Neutrophil (primary cell): ENCODE results near the gene NXPE1.

ENCODE experiments used
- H3K27ac ChIP-seq: fragments of 200-600 bp; sonication (generic); 2 replicates; pipeline ENCODE4 v1.5.1; 2016; ENCODE audit warnings: mild to moderate bottlenecking, moderate library complexity
- H3K27me3 ChIP-seq: fragments of 200-600 bp; sonication (generic); 2 replicates; pipeline ENCODE4 v1.6.0; 2016; ENCODE audit warnings: mild to moderate bottlenecking
- H3K36me3 ChIP-seq: fragments of 200-600 bp; sonication (generic); 2 replicates; pipeline ENCODE4 v1.5.1; 2017
- H3K4me1 ChIP-seq, 2 experiments: fragments of 200-600 bp in 1 of 2; sonication (generic) in 1 of 2; 1 replicate in 1 of 2; 2 replicates in 1 of 2; pipeline versions ENCODE4 v1.5.1 to v1.6.1; 2013 to 2016; ENCODE audit warnings: low read depth in 1 of 2, low read length in 1 of 2, mild to moderate bottlenecking in 1 of 2, moderate library complexity in 1 of 2; ENCODE audit not compliant: control insufficient read depth in 1 of 2, insufficient read depth in 1 of 2
- H3K4me3 ChIP-seq, 2 experiments: fragments of 200-600 bp in 1 of 2; sonication (generic) in 1 of 2; 1 replicate in 1 of 2; 2 replicates in 1 of 2; pipeline ENCODE4 v1.5.1; 2013 to 2016; ENCODE audit warnings: low read depth in 1 of 2, low read length in 1 of 2, mild to moderate bottlenecking in 1 of 2, moderate library complexity in 1 of 2
- H3K9me3 ChIP-seq: fragments of 200-600 bp; sonication (generic); 2 replicates; pipeline ENCODE4 v1.5.1; 2016
- CTCF ChIP-seq: fragments of 200-600 bp; sonication (generic); IDR thresholded peaks from 2 replicates; pipeline ENCODE4 v1.5.1; 2016; ENCODE audit warnings: antibody characterized with exemption

Gene NXPE1

DNA sequence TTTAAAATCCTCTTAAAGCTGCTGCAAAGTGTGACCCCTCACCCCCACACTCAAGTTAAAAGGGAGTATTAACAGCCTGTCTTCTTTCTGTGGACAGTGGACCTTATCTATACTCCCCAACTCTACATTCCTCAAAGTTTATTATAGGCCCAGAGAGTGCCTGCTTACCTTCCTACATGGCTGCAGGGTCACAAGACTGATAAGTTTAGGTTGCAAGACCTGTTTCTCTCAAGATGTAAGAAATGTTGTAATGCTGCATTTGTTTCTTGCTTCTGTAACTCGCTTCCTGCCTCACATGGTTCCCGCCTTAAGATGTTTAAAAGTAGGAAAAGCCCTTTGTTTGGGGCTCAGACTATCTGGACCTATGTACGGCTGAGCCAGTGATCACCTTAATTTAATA lies 10.1 kb upstream of the NXPE1 start:
- no peak for TF ChIP-seq CTCF
- H3K27me3 ChIP-seq = no peaks in the 10 kb centered on the region

DNA sequence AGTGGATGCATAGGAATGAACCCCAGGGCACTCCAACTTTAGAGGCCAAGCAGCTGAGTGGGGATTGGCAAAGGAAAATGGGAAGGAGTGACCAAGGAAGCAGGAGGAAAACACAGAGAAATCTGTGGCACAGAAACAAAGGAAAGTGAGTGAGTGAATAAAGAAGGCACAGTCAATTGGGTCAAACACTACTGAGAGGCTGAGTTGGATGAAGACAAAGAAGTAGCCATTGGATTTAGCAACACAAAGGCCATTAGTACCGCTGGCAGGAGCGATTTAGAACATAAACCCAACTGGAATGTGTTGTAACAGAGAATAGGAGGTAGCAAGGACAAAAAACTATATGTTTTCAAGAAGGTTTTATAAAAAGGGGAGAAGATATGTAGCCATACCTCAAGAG lies 6.6 kb upstream of the NXPE1 start:
- Histone ChIP-seq H3K4me1 (no peaks in the 10 kb centered on the region), H3K27ac (no peak overlapping the region), H3K9me3 (no peaks in the 10 kb centered on the region), H3K36me3 (no peaks in the 10 kb centered on the region), H3K4me3 (no peak overlapping the region), H3K27me3 (no peaks in the 10 kb centered on the region)
- TF ChIP-seq CTCF = no peak

More for the DNA sequence above, 10.1 kb upstream of the NXPE1 start:
- no peak overlapping the region for H3K4me3 ChIP-seq
- no peaks in the 10 kb centered on the region for H3K9me3 ChIP-seq
- H3K27ac ChIP-seq = no peak overlapping the region
- no peaks in the 10 kb centered on the region for H3K4me1 ChIP-seq
- no peaks in the 10 kb centered on the region for H3K36me3 ChIP-seq

DNA sequence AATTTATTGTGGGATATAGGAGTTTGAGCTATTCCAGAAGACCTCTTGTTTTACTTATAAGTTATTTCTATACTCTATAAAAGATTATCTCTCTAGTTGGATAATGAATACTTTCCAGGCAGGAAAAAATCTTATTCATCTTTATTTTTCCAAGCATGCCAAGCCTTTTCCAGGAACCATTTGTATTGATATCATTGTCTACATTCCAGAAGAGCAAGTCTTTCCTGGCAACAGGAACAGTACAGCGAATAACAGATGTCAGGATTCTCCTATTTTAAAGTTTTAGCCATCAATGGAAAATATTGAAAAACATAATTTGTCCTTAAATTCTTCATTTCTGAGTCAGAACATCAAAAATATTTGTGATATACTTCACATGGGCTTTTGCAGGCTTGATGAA lies 5.2 kb upstream of the NXPE1 start:
- Histone ChIP-seq H3K4me3 (no peak overlapping the region), H3K27ac (no peak overlapping the region), H3K27me3 (no peaks in the 10 kb centered on the region), H3K4me1 (no peaks in the 10 kb centered on the region), H3K36me3 (no peaks in the 10 kb centered on the region), H3K9me3 (no peaks in the 10 kb centered on the region)
- no peak for TF ChIP-seq CTCF

DNA sequence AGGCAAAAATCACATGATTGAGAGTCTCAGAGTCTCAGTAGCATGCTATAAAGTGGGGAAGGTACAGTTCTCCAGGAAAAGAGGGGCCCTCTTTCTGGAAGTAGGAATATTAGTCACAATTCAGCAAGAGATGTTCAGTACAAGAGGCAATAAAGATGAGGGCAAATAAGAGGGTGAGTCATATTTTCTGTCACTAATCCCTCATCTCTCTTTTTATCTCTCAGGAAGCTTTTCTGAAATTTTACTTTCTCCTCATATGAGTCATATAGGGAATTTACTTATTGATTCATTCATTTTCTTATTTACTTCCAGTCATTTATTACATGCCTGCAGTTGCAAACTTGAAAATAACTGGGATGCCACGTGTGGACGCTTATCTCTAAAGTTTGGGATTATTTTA lies 3.4 kb upstream of the NXPE1 start:
- Histone ChIP-seq H3K4me1 (no peaks in the 10 kb centered on the region), H3K27ac (no peak overlapping the region), H3K4me3 (no peak overlapping the region), H3K9me3 (no peaks in the 10 kb centered on the region), H3K27me3 (no peaks in the 10 kb centered on the region), H3K36me3 (no peaks in the 10 kb centered on the region)
- TF ChIP-seq CTCF = no peak

- H3K36me3 ChIP-seq = no peaks in the 10 kb centered on the region
- no peaks in the 10 kb centered on the region for H3K27me3 ChIP-seq
- TF ChIP-seq CTCF = no peak
- no peaks in the 10 kb centered on the region for H3K9me3 ChIP-seq
- no peak overlapping the region for H3K27ac ChIP-seq
- H3K4me3 ChIP-seq = no peak overlapping the region
- H3K4me1 ChIP-seq = no peaks in the 10 kb centered on the region
Measured at GRCh38 chr11:114562166-114562916, 2.7 kb upstream of the NXPE1 start.
